ENCODE results near the gene RFK.
A peak's percentile ranks its signal among the peaks of the same experiment; 100 is the strongest.

DNA sequence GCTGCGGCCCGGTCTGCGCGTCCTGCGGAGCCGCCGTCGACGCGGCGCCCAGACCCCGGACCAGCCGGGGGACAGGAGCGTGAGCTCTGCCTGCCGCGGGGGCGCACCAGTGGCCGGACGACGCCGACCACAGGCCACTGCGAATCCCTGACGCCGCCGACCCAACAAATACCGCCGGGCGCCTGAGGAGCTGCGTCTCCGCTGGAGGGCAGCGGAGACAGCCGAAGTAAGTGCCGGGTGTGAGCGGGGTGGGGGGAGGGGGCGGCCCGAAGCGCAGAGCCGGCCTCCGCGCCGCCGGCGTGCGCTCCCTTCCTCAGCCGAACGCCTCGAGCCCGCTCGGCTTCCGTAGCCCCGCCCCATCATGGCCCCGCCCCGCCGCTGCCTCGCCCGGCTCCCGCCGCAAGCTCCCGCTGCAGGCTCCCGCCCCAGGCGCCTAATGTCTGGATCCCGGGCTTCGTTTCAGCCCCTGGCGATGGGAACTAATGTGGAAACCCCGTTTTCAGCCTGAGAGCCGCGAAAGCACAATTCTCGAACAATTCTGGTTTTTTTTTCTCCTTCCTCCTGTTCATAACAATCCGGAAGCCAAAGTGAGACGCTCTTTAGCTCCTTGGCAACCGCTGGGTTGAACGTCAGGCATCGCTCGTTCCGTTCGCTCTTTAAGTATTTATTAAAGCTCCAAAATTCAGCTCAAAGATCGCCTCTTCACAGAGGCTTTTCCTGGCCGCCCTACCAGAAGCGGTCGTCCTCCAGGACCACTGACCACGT, at the start of gene RFK:
- peak in 1 of 4 donors; percentile 73 for TF ChIP-seq POLR2A (IDR thresholded peaks at IDR 0.05)
- TF ChIP-seq, protein P1, sequence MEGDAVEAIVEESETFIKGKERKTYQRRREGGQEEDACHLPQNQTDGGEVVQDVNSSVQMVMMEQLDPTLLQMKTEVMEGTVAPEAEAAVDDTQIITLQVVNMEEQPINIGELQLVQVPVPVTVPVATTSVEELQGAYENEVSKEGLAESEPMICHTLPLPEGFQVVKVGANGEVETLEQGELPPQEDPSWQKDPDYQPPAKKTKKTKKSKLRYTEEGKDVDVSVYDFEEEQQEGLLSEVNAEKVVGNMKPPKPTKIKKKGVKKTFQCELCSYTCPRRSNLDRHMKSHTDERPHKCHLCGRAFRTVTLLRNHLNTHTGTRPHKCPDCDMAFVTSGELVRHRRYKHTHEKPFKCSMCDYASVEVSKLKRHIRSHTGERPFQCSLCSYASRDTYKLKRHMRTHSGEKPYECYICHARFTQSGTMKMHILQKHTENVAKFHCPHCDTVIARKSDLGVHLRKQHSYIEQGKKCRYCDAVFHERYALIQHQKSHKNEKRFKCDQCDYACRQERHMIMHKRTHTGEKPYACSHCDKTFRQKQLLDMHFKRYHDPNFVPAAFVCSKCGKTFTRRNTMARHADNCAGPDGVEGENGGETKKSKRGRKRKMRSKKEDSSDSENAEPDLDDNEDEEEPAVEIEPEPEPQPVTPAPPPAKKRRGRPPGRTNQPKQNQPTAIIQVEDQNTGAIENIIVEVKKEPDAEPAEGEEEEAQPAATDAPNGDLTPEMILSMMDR (IDR thresholded peaks at IDR 0.05), result peak in 4 of 7 experiments; percentile 24 to 53 (median 38)
- peak; percentile 27 to 83 (median 61) for TF ChIP-seq POLR2AphosphoS5 (IDR thresholded peaks at IDR 0.05)
- TF ChIP-seq EP300 (IDR thresholded peaks at IDR 0.05), result no peak

All from stomach (tissue), 4 donors.